ENCODE results near the gene CLSTN2.

Gene CLSTN2

DNA sequence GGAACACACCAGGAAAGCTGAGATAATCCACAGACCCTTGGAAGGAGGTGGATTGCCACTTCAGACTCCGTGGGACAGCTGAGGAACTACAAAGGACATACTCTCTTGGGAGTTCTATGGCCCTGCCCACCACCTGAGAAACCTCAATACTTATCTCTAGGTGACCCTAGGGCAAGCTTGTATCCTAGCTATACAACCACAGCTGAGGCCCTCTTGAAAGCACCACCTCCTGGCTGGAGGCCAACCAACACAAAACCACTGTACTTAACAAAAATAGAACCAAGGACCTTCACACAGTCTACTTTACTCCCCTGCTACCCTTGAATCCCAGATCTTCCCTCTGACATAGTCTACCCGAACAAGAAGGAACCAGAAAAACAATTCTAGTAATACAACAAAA lies 682.1 kb downstream of the CLSTN2 start:
- no peak overlapping the region for H3K9ac ChIP-seq (ENCODE audit: low read length)
- no peak overlapping the region for H3K27ac ChIP-seq (ENCODE audit: low read depth, low read length)
- no peaks in the 10 kb centered on the region for H3K36me3 ChIP-seq (ENCODE audit: control insufficient read depth, insufficient read depth, low read length)
- no peaks in the 10 kb centered on the region for H3K27me3 ChIP-seq (ENCODE audit: control insufficient read depth, insufficient read depth, low read length)
- H3K4me1 ChIP-seq (ENCODE audit: control insufficient read depth, insufficient read depth, low read length), result no peaks in the 10 kb centered on the region
- H3K4me3 ChIP-seq (ENCODE audit: low read length), result no peak overlapping the region

DNA sequence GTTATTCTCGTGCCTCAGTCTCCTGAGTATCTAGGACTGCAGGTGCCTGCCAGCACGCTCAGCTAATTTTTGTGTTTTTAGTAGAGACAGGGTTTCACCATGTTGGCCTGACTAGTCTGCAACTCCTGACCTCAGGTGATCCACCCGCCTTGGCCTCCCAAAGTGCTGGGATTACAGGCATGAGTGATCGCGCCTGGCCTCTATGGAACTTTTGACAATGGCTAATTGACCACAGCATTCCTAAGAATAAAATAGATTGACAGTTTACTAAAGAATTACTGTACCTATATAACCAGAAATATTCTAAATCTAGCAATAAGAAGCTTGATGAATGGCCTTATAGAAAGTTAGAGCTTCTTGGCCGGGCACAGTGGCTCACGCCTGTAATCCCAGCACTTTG lies 691.9 kb downstream of the CLSTN2 start:
- Histone ChIP-seq H3K4me3 (ENCODE audit: low read length) (no peak overlapping the region), H3K4me1 (ENCODE audit: control insufficient read depth, insufficient read depth, low read length) (no peaks in the 10 kb centered on the region), H3K27ac (ENCODE audit: low read depth, low read length) (no peak overlapping the region), H3K36me3 (ENCODE audit: control insufficient read depth, insufficient read depth, low read length) (no peaks in the 10 kb centered on the region), H3K27me3 (ENCODE audit: control insufficient read depth, insufficient read depth, low read length) (no peaks in the 10 kb centered on the region), H3K9ac (ENCODE audit: low read length) (no peak overlapping the region)

Measured in rectal smooth muscle tissue (tissue), 1 donor.